ENCODE measurements around the gene EHD2.

DNA sequence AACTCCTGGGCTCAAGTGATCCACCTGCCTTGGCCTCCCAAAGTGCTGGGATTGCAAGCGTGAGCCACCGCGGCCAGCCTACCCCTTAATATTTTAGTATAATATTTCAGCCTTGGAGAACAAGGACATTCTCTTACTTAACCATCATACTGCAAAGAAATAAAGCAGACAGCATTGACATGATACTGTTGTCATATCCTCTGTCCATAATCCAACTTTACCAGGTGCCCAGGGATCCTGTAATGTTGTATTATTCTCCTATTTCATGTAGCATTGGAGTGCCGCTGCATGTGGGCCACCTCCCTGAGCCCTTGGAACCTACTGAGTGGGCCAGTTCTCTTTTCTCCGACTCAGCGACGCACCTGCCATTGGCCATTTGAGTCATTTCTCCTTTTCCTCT is 21.4 kb upstream of the EHD2 start:
- TF ChIP-seq, protein P1, sequence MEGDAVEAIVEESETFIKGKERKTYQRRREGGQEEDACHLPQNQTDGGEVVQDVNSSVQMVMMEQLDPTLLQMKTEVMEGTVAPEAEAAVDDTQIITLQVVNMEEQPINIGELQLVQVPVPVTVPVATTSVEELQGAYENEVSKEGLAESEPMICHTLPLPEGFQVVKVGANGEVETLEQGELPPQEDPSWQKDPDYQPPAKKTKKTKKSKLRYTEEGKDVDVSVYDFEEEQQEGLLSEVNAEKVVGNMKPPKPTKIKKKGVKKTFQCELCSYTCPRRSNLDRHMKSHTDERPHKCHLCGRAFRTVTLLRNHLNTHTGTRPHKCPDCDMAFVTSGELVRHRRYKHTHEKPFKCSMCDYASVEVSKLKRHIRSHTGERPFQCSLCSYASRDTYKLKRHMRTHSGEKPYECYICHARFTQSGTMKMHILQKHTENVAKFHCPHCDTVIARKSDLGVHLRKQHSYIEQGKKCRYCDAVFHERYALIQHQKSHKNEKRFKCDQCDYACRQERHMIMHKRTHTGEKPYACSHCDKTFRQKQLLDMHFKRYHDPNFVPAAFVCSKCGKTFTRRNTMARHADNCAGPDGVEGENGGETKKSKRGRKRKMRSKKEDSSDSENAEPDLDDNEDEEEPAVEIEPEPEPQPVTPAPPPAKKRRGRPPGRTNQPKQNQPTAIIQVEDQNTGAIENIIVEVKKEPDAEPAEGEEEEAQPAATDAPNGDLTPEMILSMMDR (IDR thresholded peaks at IDR 0.05 in 2 of 3, conservative IDR thresholded peaks at IDR 0.05 in 1 of 3; ENCODE audit: borderline replicate concordance in 1 of 3, insufficient read depth in 1 of 3, low read depth in 2 of 3, low read length in 2 of 3), result no peak
- TF ChIP-seq TCF7L2 (IDR thresholded peaks at IDR 0.05; ENCODE audit: borderline replicate concordance, extremely low read depth, insufficient read depth, insufficient read length), result no peak
- TF ChIP-seq ZNF274 (IDR thresholded peaks at IDR 0.05; ENCODE audit: low read depth, low read length), result no peak
- no peak for TF ChIP-seq EZH2 (IDR thresholded peaks at IDR 0.05)
- no peak for TF ChIP-seq ZFX (IDR thresholded peaks at IDR 0.05)
- no peak for TF ChIP-seq FOSL1 (IDR thresholded peaks at IDR 0.05; ENCODE audit: low read depth)
- TF ChIP-seq RAD21 (IDR thresholded peaks at IDR 0.05; ENCODE audit: low read depth), result no peak
- TF ChIP-seq EGR1 (IDR thresholded peaks at IDR 0.05; ENCODE audit: low read depth), result no peak
- TF ChIP-seq SP1 (IDR thresholded peaks at IDR 0.05; ENCODE audit: low read depth), result no peak
- no peak for TF ChIP-seq JUND (IDR thresholded peaks at IDR 0.05)
- TF ChIP-seq, protein P2, sequence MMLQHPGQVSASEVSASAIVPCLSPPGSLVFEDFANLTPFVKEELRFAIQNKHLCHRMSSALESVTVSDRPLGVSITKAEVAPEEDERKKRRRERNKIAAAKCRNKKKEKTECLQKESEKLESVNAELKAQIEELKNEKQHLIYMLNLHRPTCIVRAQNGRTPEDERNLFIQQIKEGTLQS (IDR thresholded peaks at IDR 0.05), result no peak
- no peak for TF ChIP-seq POLR2A (IDR thresholded peaks at IDR 0.05; ENCODE audit: borderline replicate concordance, extremely low read depth, insufficient read depth, insufficient read length)
- TF ChIP-seq, protein P3, sequence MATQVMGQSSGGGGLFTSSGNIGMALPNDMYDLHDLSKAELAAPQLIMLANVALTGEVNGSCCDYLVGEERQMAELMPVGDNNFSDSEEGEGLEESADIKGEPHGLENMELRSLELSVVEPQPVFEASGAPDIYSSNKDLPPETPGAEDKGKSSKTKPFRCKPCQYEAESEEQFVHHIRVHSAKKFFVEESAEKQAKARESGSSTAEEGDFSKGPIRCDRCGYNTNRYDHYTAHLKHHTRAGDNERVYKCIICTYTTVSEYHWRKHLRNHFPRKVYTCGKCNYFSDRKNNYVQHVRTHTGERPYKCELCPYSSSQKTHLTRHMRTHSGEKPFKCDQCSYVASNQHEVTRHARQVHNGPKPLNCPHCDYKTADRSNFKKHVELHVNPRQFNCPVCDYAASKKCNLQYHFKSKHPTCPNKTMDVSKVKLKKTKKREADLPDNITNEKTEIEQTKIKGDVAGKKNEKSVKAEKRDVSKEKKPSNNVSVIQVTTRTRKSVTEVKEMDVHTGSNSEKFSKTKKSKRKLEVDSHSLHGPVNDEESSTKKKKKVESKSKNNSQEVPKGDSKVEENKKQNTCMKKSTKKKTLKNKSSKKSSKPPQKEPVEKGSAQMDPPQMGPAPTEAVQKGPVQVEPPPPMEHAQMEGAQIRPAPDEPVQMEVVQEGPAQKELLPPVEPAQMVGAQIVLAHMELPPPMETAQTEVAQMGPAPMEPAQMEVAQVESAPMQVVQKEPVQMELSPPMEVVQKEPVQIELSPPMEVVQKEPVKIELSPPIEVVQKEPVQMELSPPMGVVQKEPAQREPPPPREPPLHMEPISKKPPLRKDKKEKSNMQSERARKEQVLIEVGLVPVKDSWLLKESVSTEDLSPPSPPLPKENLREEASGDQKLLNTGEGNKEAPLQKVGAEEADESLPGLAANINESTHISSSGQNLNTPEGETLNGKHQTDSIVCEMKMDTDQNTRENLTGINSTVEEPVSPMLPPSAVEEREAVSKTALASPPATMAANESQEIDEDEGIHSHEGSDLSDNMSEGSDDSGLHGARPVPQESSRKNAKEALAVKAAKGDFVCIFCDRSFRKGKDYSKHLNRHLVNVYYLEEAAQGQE (IDR thresholded peaks at IDR 0.05; ENCODE audit: low read depth), result no peak

Measured in HCT116 (cell line).